Esophagus squamous epithelium (tissue), 5 donors: ENCODE results near the gene DDR2. TPM values are rescaled to one million over a fixed set of nuclear protein-coding genes. Genes with fewer than 3 reads are reported as not detected.

ENCODE experiments used
- DNase-seq: peaks from one replicate; lab custom pipeline; 2025; lab: John Stamatoyannopoulos, UW
- H3K27ac ChIP-seq, 4 donors: fragments of 200-600 bp; sonication (generic); one replicate each; pipeline ENCODE4 v1.5.1; 2016 to 2019; ENCODE audit warnings: mild to moderate bottlenecking in 1 of 4
- H3K27me3 ChIP-seq, 4 donors: fragments of 200-600 bp; sonication (generic); 1 replicate in 3 of 4; 2 replicates in 1 of 4; pipeline versions ENCODE4 v1.5.1 to v1.6.0; 2017 to 2021; ENCODE audit warnings: antibody characterized with exemption in 1 of 4
- H3K36me3 ChIP-seq, 3 donors: fragments of 200-600 bp; sonication (generic); one replicate each; pipeline ENCODE4 v1.5.1; 2016 to 2019
- H3K4me1 ChIP-seq, 3 donors: fragments of 200-600 bp; sonication (generic); one replicate each; pipeline ENCODE4 v1.5.1; 2017 to 2019
- H3K4me3 ChIP-seq, 4 donors: fragments of 200-600 bp; sonication (generic); 1 replicate in 3 of 4; 2 replicates in 1 of 4; pipeline ENCODE4 v1.5.1; 2016 to 2019; ENCODE audit warnings: mild to moderate bottlenecking in 2 of 4, moderate library complexity in 1 of 4
- H3K9me3 ChIP-seq, 3 donors: fragments of 200-600 bp; sonication (generic); one replicate each; pipeline ENCODE4 v1.5.1; 2016 to 2019
- POLR2A ChIP-seq, 4 donors: fragments of 450-650 bp; IDR thresholded peaks; one replicate each; pipeline ENCODE4 v1.6.1; 2017; ENCODE audit warnings: antibody characterized with exemption in 4 of 4, mild to moderate bottlenecking in 4 of 4, moderate library complexity in 3 of 4
- WGBS, 2 donors: methylation state at CpG; one replicate each; pipeline ENCODE4 v1.1.5; 2018; 5-methylcytosine and 5-hydroxymethylcytosine counted together
- intact Hi-C: fragments of 100-400 bp; cut with DNase I; formaldehyde crosslinking; loops from one replicate; pipeline ENCODE4 v1.15.0; 2022
- total RNA-seq, 4 donors: library from RNA; depleted of rRNA; stranded (reverse); fragments of >200 nt; gene quantifications; one replicate each; pipeline ENCODE4 v1.1.0, GENCODE V29; 2016
- TF ChIP-seq, protein P1 (sequence below), 6 experiments: fragments of 450-650 bp in 4 of 6; fragments of 200-600 bp in 2 of 6; sonication (generic) in 2 of 6; IDR thresholded peaks; one replicate each; pipeline ENCODE4 v1.5.1; 2016 to 2019; ENCODE audit warnings: antibody characterized with exemption in 6 of 6, mild to moderate bottlenecking in 4 of 6, moderate library complexity in 4 of 6
- donor health status: DM: yes; HTN: yes; CAD: no.

Gene DDR2
- total RNA-seq, 4 donors from 2014 or later = 1.5 to 88.1 (median 15.9) TPM

- H3K4me3 ChIP-seq = no peak overlapping the region
- intact Hi-C loops = no loop called here
- H3K27me3 ChIP-seq = no peaks in the 10 kb centered on the region
- no peak overlapping the region for H3K27ac ChIP-seq
- 47 to 67% methylated on average over 1 of the region's 1 CpG for WGBS, 2 donors
- DNase-seq = no peak
- TF ChIP-seq, protein P1, sequence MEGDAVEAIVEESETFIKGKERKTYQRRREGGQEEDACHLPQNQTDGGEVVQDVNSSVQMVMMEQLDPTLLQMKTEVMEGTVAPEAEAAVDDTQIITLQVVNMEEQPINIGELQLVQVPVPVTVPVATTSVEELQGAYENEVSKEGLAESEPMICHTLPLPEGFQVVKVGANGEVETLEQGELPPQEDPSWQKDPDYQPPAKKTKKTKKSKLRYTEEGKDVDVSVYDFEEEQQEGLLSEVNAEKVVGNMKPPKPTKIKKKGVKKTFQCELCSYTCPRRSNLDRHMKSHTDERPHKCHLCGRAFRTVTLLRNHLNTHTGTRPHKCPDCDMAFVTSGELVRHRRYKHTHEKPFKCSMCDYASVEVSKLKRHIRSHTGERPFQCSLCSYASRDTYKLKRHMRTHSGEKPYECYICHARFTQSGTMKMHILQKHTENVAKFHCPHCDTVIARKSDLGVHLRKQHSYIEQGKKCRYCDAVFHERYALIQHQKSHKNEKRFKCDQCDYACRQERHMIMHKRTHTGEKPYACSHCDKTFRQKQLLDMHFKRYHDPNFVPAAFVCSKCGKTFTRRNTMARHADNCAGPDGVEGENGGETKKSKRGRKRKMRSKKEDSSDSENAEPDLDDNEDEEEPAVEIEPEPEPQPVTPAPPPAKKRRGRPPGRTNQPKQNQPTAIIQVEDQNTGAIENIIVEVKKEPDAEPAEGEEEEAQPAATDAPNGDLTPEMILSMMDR (IDR thresholded peaks at IDR 0.05) = no peak
- TF ChIP-seq POLR2A (IDR thresholded peaks at IDR 0.05) = no peak
- H3K9me3 ChIP-seq = no peaks in the 10 kb centered on the region
- no peaks in the 10 kb centered on the region for H3K36me3 ChIP-seq
- H3K4me1 ChIP-seq = peaks cover 9 to 46% (median 18%) of the 10 kb centered on the region in 3 donors
Measured at GRCh38 chr1:162701286-162701685, 69.0 kb downstream of the DDR2 start.

- WGBS, 2 donors = 77 to 91% methylated on average over 2 of the region's 2 CpGs
- TF ChIP-seq, protein P1 (IDR thresholded peaks at IDR 0.05) = no peak
- no peak for TF ChIP-seq POLR2A (IDR thresholded peaks at IDR 0.05)
- no peak overlapping the region for H3K27ac ChIP-seq
Measured at GRCh38 chr1:162702628-162703027, 70.4 kb downstream of the DDR2 start.

GRCh38 chr1:162703708-162704107, 71.4 kb downstream of the DDR2 start:
- Histone ChIP-seq H3K36me3 (no peaks in the 10 kb centered on the region), H3K27ac (peak overlapping the region in 1 of 4 donors; percentile 7), H3K4me3 (no peak overlapping the region), H3K4me1 (peaks cover 0 to 27% (median 3%) of the 10 kb centered on the region in 3 donors), H3K27me3 (no peaks in the 10 kb centered on the region), H3K9me3 (no peaks in the 10 kb centered on the region)
- DNase-seq = no peak
- no peak for TF ChIP-seq POLR2A (IDR thresholded peaks at IDR 0.05)
- TF ChIP-seq, protein P1 (IDR thresholded peaks at IDR 0.05) = no peak
- intact Hi-C loops = no loop called here
- 82 to 84% methylated on average over 4 of the region's 4 CpGs for WGBS, 2 donors

More at GRCh38 chr1:162702628-162703027, 70.4 kb downstream of the DDR2 start:
- H3K4me1 ChIP-seq = peaks cover 0 to 33% (median 4%) of the 10 kb centered on the region in 3 donors
- H3K36me3 ChIP-seq = no peaks in the 10 kb centered on the region
- no peaks in the 10 kb centered on the region for H3K9me3 ChIP-seq
- DNase-seq = no peak
- intact Hi-C loops = no loop called here
- no peaks in the 10 kb centered on the region for H3K27me3 ChIP-seq
- no peak overlapping the region for H3K4me3 ChIP-seq

- peaks cover 0 to 36% (median 8%) of the 10 kb centered on the region in 3 donors for H3K4me1 ChIP-seq
- H3K9me3 ChIP-seq = no peaks in the 10 kb centered on the region
- no peak overlapping the region for H3K4me3 ChIP-seq
- no peaks in the 10 kb centered on the region for H3K27me3 ChIP-seq
- WGBS, 2 donors = 80 to 86% methylated on average over 7 to 9 of the region's 11 CpGs
- H3K27ac ChIP-seq = peak overlapping the region in 2 of 4 donors; percentile 11 to 13
- no peak for TF ChIP-seq POLR2A (IDR thresholded peaks at IDR 0.05)
- TF ChIP-seq, protein P1 (IDR thresholded peaks at IDR 0.05) = no peak
- intact Hi-C loops = no loop called here
- no peaks in the 10 kb centered on the region for H3K36me3 ChIP-seq
- DNase-seq = no peak
Measured at GRCh38 chr1:162704673-162705424, 72.6 kb downstream of the DDR2 start.

DNA sequence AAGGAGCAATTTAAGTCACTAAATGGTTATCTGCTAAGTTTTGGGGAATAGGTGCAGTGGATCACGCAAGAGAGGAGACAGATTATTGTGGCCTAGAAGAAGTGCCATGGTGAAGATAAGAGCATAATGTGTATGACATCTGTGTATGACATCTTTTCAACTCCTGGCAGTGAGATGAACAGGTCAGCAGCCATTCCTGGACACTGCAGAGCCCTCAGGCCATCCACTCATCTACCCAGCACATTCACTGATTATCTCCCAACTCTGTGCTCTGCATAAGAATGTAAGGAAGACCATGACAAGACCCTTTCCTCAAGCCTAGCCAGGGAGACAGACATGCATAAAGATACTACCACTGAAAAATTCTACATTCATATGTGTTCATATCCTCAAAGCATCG, 73.7 kb downstream of the DDR2 start:
- Histone ChIP-seq H3K27me3 (no peaks in the 10 kb centered on the region), H3K27ac (no peak overlapping the region), H3K4me3 (no peak overlapping the region), H3K36me3 (no peaks in the 10 kb centered on the region), H3K9me3 (no peaks in the 10 kb centered on the region), H3K4me1 (peaks cover 0 to 47% (median 15%) of the 10 kb centered on the region in 3 donors)
- intact Hi-C loops = no loop called here
- TF ChIP-seq, protein P1 (IDR thresholded peaks at IDR 0.05) = no peak
- TF ChIP-seq POLR2A (IDR thresholded peaks at IDR 0.05) = no peak
- DNase-seq = no peak
- 47 to 50% methylated on average over 2 of the region's 2 CpGs for WGBS, 2 donors
